HepG2 (cell line): ENCODE data around the gene ATXN7L3. TPM values are rescaled to one million over a fixed set of nuclear protein-coding genes. Genes with fewer than 3 reads are reported as not detected.
A peak's percentile ranks its signal among the peaks of the same experiment; 100 is the strongest.

ENCODE experiments used
- AGO1 ChIP-seq: fragments of 200-400 bp; formaldehyde crosslinking; IDR thresholded peaks from 2 replicates; pipeline ENCODE4 v1.6.1; 2017; ENCODE audit warnings: mild to moderate bottlenecking, low read depth, low read length, moderate library complexity; ENCODE audit not compliant: poor library complexity, severe bottlenecking
- ARHGAP35 ChIP-seq: sonication (generic); formaldehyde crosslinking; IDR thresholded peaks from 2 replicates; pipeline ENCODE4 v1.9.0; 2022; ENCODE audit warnings: mild to moderate bottlenecking, inconsistent platforms, moderate library complexity, missing genetic modification reagents, borderline replicate concordance
- ATF5 ChIP-seq: sonication (generic); formaldehyde crosslinking; IDR thresholded peaks from 2 replicates; pipeline ENCODE4 v1.4.0; 2020; ENCODE audit warnings: mild to moderate bottlenecking, low read depth, missing genetic modification reagents
- CBX5 ChIP-seq: sonication (generic); formaldehyde crosslinking; IDR thresholded peaks from 2 replicates; pipeline ENCODE4 v1.4.0; 2020; ENCODE audit warnings: missing genetic modification reagents, borderline replicate concordance
- CCDC6 ChIP-seq: sonication (generic); formaldehyde crosslinking; IDR thresholded peaks from 2 replicates; pipeline ENCODE4 v1.8.1; 2022; ENCODE audit warnings: mild to moderate bottlenecking, missing genetic modification reagents, moderate library complexity
- ELF1 ChIP-seq: sonication (generic); formaldehyde crosslinking; IDR thresholded peaks from 2 replicates; pipeline ENCODE4 v1.4.0; 2020; ENCODE audit warnings: missing genetic modification reagents
- ELF4 ChIP-seq: sonication (generic); formaldehyde crosslinking; IDR thresholded peaks from 2 replicates; pipeline ENCODE4 v1.5.0; 2020; ENCODE audit warnings: missing genetic modification reagents, mild to moderate bottlenecking, moderate library complexity, borderline replicate concordance
- HNRNPH1 ChIP-seq: fragments of 200-400 bp; formaldehyde crosslinking; optimal IDR thresholded peaks from 2 replicates; pipeline ENCODE3; 2017; ENCODE audit warnings: mild to moderate bottlenecking, low read depth, low read length
- NFYB ChIP-seq: sonication (generic); formaldehyde crosslinking; IDR thresholded peaks from 2 replicates; pipeline ENCODE4 v1.4.0; 2020; ENCODE audit warnings: missing genetic modification reagents
- NR1H2 ChIP-seq: sonication (generic); formaldehyde crosslinking; IDR thresholded peaks from 2 replicates; pipeline ENCODE4 v1.8.1; 2022; ENCODE audit warnings: low read depth, missing genetic modification reagents, borderline replicate concordance
- SRSF1 ChIP-seq: fragments of 200-400 bp; formaldehyde crosslinking; optimal IDR thresholded peaks from 2 replicates; pipeline ENCODE3; 2017; ENCODE audit warnings: mild to moderate bottlenecking, low read depth, low read length, moderate library complexity
- STAG1 ChIP-seq: sonication (generic); formaldehyde crosslinking; IDR thresholded peaks from 2 replicates; pipeline ENCODE4 v1.4.0; 2020; ENCODE audit warnings: missing genetic modification reagents
- ZBTB4 ChIP-seq: sonication (generic); formaldehyde crosslinking; IDR thresholded peaks from 2 replicates; pipeline ENCODE4 v1.4.0; 2020; ENCODE audit warnings: missing genetic modification reagents, mild to moderate bottlenecking, borderline replicate concordance
- ZBTB46 ChIP-seq: sonication (generic); formaldehyde crosslinking; IDR thresholded peaks from 2 replicates; pipeline ENCODE4 v1.4.0; 2020; ENCODE audit warnings: mild to moderate bottlenecking, missing genetic modification reagents, borderline replicate concordance
- ZBTB8A ChIP-seq: sonication (generic); formaldehyde crosslinking; IDR thresholded peaks from 2 replicates; pipeline ENCODE4 v1.4.0; 2020; ENCODE audit warnings: mild to moderate bottlenecking, low read depth, missing genetic modification reagents, borderline replicate concordance
- ZFP82 ChIP-seq: sonication (generic); formaldehyde crosslinking; IDR thresholded peaks from 2 replicates; pipeline ENCODE4 v1.5.1; 2020; ENCODE audit warnings: mild to moderate bottlenecking, missing genetic modification reagents, borderline replicate concordance
- ZNF225 ChIP-seq: sonication (generic); formaldehyde crosslinking; IDR thresholded peaks from 2 replicates; pipeline ENCODE4 v1.4.0; 2020; ENCODE audit warnings: mild to moderate bottlenecking, missing genetic modification reagents
- ZNF230 ChIP-seq: sonication (generic); formaldehyde crosslinking; IDR thresholded peaks from 2 replicates; pipeline ENCODE4 v1.4.0; 2020; ENCODE audit warnings: mild to moderate bottlenecking, missing genetic modification reagents
- ZNF414 ChIP-seq: sonication (generic); formaldehyde crosslinking; IDR thresholded peaks from 2 replicates; pipeline ENCODE4 v1.5.0; 2020; ENCODE audit warnings: missing genetic modification reagents
- ZNF44 ChIP-seq: sonication (generic); formaldehyde crosslinking; IDR thresholded peaks from 2 replicates; pipeline ENCODE4 v1.5.1; 2020; ENCODE audit warnings: mild to moderate bottlenecking, missing genetic modification reagents
- ZNF776 ChIP-seq: sonication (generic); formaldehyde crosslinking; IDR thresholded peaks from 2 replicates; pipeline ENCODE4 v1.4.0; 2020; ENCODE audit warnings: mild to moderate bottlenecking, missing genetic modification reagents
- ZNF883 ChIP-seq: sonication (generic); formaldehyde crosslinking; IDR thresholded peaks from 2 replicates; pipeline ENCODE4 v1.5.1; 2020; ENCODE audit warnings: mild to moderate bottlenecking, missing genetic modification reagents; ENCODE audit errors: not compliant biosample characterization
- polyA plus RNA-seq, 8 experiments: library from polyadenylated mRNA; depleted of rRNA in 3 of 8; stranded (reverse) in 7 of 8; unstranded in 1 of 8; fragments of >200 nt; fragmentation: Illumina TruSeq in 4 of 8; extraction: Trizol in 4 of 8; gene quantifications; 2 replicates each; pipeline versions ENCODE4 v1.2.1 to v1.2.3, GENCODE V29; 2011 to 2016; ENCODE audit warnings: low read depth in 4 of 8, missing spikeins in 1 of 8, mixed read lengths in 1 of 8; ENCODE audit not compliant: insufficient read depth in 1 of 8
- total RNA-seq, 5 experiments: library from RNA; depleted of rRNA; stranded (reverse); fragments of >200 nt; fragmentation: Illumina TruSeq; extraction: Trizol; gene quantifications; 2 replicates each; pipeline ENCODE4 v1.2.3, GENCODE V29; 2016; ENCODE audit warnings: low read depth in 1 of 5

ATXN7L3 gene
- total and polyA plus RNA-seq, 2 of the 13 experiments (the other 11 are each of a cell fraction or from before 2014, with no cell fraction given): 44.5 to 59.1 TPM

- TF ChIP-seq ZBTB4 (CRISPR knock-in tag) (no peak), ZBTB46 (CRISPR knock-in tag) (no peak), STAG1 (CRISPR knock-in tag) (no peak), ARHGAP35 (CRISPR knock-in tag) (no peak), NR1H2 (no peak), ELF4 (CRISPR knock-in tag) (no peak), ZNF883 (no peak), ZNF776 (CRISPR knock-in tag) (peak; percentile 46; the same call in 1 of the 2 replicates), NFYB (CRISPR knock-in tag) (peak; percentile 43; the same call in 1 of the 2 replicates), ZNF44 (CRISPR knock-in tag) (peak; percentile 73; the same call in 1 of the 2 replicates), ZNF414 (CRISPR knock-in tag) (no peak; the same call in 1 of the 2 replicates), ZNF225 (peak; percentile 37; the same call in 1 of the 2 replicates), ZNF230 (CRISPR knock-in tag) (no peak), ATF5 (CRISPR knock-in tag) (no peak), ELF1 (peak; percentile 61), ZFP82 (CRISPR knock-in tag) (no peak; the same call in 1 of the 2 replicates), SRSF1 (peak; percentile 88), AGO1 (peak; percentile 76), HNRNPH1 (peak; percentile 21), CBX5 (CRISPR knock-in tag) (peak; percentile 23; the same call in 1 of the 2 replicates), CCDC6 (CRISPR knock-in tag) (peak; percentile 79; the same call in 1 of the 2 replicates), ZBTB8A (no peak)
Measured at GRCh38 chr17:44221084-44221861, 21.6 kb upstream of the ATXN7L3 start (continued).
